GM18909 (cell line): Measurements from ENCODE around the gene E2F6.
"Not testable (repeated sequence)": the region's sequence is repeated elsewhere in the genome, so short reads cannot be mapped to it uniquely, and the experiment has no call there.

ENCODE experiments used
- ATAC-seq: cut with Tn5 transposase; IDR thresholded peaks from one replicate; pipeline ENCODE4 v1.9.1; 2021; ENCODE audit warnings: mild to moderate bottlenecking; ENCODE audit not compliant: unreplicated experiment, poor library complexity

Gene E2F6

DNA sequence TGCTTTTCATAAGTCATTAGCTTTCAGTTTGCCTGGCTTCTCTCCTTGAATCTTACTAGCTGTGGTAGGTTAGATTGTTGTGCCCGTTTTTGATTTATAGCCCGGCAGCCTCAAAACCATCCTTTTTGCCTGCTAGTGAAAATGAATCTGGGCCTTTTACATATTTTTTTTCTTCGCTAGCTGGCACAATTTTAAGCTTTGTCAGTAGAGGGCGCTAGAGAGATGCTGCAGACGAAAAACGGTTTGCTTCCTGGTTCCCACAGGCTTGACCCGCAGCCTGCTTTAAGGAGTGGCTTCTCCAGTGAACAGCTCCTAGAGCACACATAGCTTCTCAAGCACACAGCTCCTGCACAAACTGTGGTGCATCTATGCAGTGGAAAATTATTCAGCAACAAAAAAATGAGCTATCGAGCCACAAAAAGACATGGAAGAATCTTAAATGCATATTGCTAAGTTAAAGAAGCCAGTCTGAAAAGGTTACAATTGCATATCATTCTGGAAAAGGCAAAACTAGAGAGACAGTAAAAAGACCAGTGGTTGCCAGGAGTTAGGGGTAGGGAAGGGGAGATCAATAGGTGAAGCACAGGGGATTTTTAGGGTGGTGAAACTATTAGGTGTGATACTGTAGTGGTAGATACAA is 47.9 kb downstream of the E2F6 start:
- no peak for ATAC-seq

- ATAC-seq = no peak
Measured at GRCh38 chr2:11416931-11417330, 49.0 kb downstream of the E2F6 start.

GRCh38 chr2:11416186-11416585 is 49.8 kb downstream of the E2F6 start:
- no peak for ATAC-seq

DNA sequence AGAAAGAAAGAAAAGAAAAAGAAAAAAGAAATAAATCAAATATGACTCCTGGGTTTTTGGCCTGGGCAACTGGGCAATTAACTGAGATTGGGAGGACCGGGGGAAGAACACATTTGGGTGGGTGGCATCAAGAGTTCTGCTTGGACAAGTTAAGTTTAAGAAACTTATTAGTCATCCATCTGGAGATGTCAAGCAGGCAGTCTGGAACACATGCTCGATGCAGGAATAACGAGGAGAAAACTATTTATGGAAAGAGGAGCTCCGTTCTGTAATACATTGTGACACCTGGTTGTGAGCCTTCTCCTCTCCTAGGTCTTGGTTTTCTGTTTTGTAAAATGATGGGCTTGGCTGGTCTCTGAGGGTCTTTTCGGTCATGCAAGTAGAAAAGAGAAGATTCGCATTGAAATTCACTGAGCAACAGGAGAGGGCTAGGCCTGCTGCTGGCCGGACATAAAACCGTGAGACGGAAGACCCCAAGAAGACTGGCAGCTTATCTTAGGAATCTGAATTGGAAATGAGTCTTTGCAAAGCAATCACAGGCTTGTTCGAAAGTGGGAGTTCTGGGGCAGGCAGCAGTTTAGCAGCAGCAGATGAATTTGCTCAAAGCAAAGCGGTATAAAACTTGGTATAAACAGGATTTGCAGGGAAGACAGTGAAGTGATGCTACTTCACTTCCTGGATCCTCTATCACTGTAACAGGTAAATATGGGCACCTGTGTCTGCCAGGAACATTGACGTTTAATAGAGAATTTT is 51.4 kb downstream of the E2F6 start:
- no peak for ATAC-seq

DNA sequence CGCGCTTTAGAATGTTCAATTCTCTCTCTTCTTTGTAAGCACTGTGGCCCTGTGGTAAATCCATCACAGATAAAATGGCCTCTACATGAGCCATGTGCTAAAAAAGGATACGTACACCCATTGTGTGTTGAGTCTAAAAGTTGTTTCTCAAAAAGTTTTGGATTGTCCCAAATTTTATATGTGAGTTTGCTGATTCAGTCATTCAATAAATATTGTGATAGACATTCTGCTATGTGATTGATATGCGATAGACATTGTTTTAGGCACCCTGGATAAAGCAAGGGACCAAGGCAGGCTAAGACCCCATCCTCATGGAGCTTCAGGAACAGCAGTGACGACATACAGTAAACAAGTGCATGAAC is 53.5 kb downstream of the E2F6 start:
- no peak for ATAC-seq

- no peak for ATAC-seq
Measured at GRCh38 chr2:11411768-11412448, 54.1 kb downstream of the E2F6 start.

DNA sequence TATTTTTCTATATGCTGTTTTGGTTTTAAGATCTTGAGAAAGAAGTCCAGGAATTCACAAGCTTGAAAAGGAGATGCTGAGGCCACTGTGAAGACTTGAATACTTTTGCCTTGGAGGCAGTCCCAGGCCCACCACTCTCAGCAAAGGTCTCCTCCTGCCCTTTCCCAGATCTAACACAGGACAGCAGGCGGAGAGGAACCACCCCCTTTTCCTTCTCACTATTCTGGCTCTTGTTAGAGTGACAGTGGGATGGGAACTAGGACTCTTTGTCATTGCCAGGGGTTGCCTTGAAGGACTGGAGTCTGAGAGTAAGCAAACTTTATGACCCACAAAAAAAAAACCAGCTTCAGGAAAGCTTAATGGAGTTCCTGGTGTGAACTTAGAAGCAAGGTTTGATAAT is 54.7 kb downstream of the E2F6 start:
- no peak for ATAC-seq

GRCh38 chr2:11410101-11410500 is 55.9 kb downstream of the E2F6 start:
- ATAC-seq = no peak

DNA sequence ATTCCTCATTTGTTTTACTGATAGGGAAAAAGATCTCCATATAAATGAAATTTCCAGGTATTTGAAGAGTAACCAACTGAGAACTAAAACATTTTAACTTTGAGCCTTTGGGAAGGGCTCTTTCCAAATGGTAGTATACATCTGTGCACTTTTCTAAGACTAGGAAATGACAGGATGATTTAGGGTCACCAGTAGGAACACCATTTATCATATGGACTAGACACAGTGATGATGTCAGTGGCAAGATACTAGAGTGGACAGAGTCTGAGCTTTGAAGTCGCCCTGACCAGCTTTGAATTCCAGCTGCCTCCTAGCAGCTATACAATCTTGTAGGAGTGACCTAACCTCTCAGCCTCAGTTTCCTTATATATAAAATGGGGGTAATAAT is 56.4 kb downstream of the E2F6 start:
- ATAC-seq = no peak

DNA sequence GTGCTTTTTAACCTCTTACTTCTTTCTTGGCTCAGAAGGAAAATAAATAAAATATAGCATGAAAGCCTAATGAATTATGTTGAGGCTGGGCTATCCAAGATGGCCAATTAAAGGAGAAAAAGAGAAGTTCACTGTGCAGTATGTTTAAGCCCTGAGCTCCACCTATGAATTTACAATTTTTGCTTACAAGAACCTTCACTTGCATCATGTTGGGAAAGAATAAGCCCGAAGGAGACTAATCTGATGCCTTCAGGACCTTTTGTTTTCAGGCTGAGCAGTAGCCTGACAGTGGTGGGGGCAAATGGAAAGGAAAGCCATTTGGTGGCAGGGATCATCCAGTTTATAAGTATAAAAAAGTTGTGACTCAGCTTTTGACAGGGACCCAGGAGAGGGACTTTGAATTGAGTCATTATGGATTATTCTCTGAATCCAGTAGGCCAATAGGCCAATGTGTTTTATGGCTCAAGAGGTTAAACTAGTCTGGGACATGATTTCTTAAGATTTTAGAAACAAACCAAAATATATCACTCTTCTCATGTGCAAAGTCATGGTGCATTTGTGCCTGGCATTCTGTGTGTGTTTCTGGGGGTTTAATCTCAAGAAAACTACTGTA is 56.9 kb downstream of the E2F6 start:
- ATAC-seq = no peak

DNA sequence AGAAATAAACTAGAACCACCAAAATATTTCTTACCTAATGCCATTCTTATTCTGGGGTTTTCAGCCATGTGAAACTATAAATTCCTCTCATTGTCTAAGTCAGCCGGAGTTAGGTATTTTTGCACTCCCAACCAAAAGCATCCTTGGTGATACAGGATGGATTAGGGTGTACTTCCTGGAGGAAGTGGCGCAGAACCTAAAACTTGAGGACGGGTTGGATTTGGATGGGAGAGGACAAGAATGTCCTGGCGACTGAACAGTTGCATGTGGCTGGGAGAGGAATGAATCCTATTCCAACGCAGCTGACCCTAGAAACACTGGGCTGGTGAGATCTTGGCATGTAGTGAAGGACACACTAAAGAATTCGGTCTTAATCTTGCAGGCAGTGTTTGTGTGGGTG is 58.5 kb downstream of the E2F6 start:
- ATAC-seq = no peak

GRCh38 chr2:11406958-11407381 is 59.0 kb downstream of the E2F6 start:
- ATAC-seq = no peak

GRCh38 chr2:11406267-11406957 is 59.5 kb downstream of the E2F6 start:
- ATAC-seq = no peak

DNA sequence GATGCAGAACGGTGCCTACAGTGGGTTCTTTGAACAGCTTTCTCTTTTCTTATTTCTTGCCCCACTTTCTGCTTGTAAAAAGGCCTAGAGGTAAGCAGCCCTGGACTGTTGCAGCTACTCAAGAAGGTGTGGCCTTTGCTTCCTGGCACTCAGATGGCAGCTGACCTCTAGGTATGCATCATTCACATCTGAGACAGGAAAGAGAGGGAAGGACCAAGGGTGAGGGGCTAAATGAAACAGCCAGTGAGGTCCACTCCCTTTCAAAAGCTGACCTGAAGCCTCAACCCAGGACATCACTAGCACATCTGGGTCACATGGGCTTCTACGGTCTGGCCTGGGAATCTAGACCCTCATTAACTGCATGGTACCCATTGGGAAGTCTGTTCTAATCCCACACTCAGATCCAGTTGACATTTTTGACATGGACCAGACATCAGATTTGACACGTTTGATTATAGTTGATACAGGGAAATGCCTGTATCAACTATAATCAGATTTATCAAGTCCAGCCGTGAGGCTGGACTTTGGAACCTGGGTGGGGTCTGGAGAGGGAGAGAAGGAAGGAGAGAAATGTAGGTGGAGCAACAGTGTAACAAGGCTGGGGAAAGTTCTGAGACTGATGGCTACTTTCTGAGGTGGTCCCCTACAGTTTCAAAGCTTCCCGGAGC is 60.2 kb downstream of the E2F6 start:
- no peak for ATAC-seq

- not testable (repeated sequence) for ATAC-seq
Measured at GRCh38 chr2:11405074-11405406, 60.9 kb downstream of the E2F6 start.

DNA sequence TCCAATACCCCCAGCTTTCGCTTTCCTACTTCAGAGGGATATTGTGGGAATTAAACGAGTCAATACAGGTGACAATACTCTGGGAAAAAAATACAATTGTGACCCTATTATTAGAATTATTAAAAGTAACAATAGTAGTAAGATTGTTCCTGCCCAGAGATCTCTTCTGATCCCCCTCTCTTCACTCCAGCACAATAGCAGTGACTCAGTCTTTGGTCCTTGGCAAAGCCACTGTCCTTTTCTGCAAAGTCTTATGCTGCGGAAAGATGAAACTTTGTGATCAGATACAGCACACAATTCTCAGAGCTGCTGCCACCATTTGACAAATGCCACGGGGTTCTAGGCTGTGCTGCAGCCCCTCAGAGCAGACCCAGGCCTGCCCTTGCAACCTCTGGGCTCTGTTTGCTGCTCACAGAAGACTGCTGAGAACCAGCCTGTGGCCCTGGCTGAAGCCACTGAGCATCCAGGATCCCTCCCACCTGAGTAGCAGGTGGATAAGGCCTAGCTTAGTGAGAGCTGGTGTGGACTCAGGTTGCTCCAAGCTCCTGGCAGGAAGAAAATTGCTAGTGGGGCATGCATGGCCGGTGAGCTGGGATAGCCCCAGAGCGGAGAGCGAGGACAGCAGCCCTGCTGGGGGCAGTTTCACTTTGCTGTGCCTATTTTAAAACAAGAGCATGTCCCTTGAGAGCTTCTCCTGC is 61.4 kb downstream of the E2F6 start:
- ATAC-seq = no peak

- ATAC-seq = no peak
Measured at GRCh38 chr2:11402436-11402835, 63.5 kb downstream of the E2F6 start.

DNA sequence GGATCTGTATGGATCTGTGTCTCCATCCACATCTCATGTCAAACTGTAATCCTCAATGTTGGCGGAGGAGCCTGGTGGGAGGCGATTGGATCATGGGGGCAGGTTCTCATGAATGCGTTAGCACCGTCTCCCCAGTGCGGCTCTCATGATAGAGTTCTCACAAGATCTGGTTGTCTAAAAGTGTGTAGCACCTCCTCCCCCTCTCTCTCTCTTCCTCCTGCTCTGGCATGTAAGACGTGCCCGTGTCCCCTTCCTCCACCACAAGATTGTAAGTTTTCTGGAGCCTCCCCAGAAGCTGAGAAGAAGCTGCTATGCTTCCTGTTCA is 66.6 kb downstream of the E2F6 start:
- ATAC-seq = no peak

- ATAC-seq = no peak
Measured at GRCh38 chr2:11398750-11399437, 67.1 kb downstream of the E2F6 start.
